HEK293 (cell line): ENCODE results near the gene ZNF174.
A peak's percentile ranks its signal among the peaks of the same experiment; 100 is the strongest.

Experiments used
- HOXD13 ChIP-seq: sonication (generic); formaldehyde crosslinking; IDR thresholded peaks from 2 replicates; pipeline ENCODE4 v1.8.0; 2022; ENCODE audit warnings: missing genetic modification reagents, borderline replicate concordance
- OSR2 ChIP-seq: fragments of 450-650 bp; formaldehyde crosslinking; IDR thresholded peaks from 2 replicates; pipeline ENCODE4 v1.5.1; 2016; ENCODE audit warnings: missing biosample characterization, missing genetic modification characterization
- PBX3 ChIP-seq: sonication (generic); formaldehyde crosslinking; IDR thresholded peaks from 2 replicates; pipeline ENCODE4 v1.8.1; 2022; ENCODE audit warnings: mild to moderate bottlenecking, moderate library complexity, missing genetic modification reagents
- REST ChIP-seq: fragments of 450-650 bp; formaldehyde crosslinking; IDR thresholded peaks from 2 replicates; pipeline ENCODE4 v1.5.1; 2016; ENCODE audit warnings: missing biosample characterization, missing genetic modification characterization
- TCF7L2 ChIP-seq: IDR thresholded peaks from 2 replicates; pipeline ENCODE4 v1.6.1; 2011; ENCODE audit warnings: low read depth, mild to moderate bottlenecking, inconsistent platforms, low read length, moderate library complexity, borderline replicate concordance
- WT1 ChIP-seq: fragments of 450-650 bp; formaldehyde crosslinking; IDR thresholded peaks from 2 replicates; pipeline ENCODE4 v1.5.1; 2016; ENCODE audit warnings: missing biosample characterization, missing genetic modification characterization
- ZBTB44 ChIP-seq: fragments of 450-650 bp; IDR thresholded peaks from 2 replicates; pipeline ENCODE4 v1.5.1; 2018; ENCODE audit warnings: missing biosample characterization, mild to moderate bottlenecking, missing genetic modification characterization
- ZNF174 ChIP-seq: fragments of 450-650 bp; formaldehyde crosslinking; IDR thresholded peaks from 2 replicates; pipeline ENCODE4 v1.5.0; 2017; ENCODE audit warnings: missing biosample characterization, mild to moderate bottlenecking, missing genetic modification characterization
- ZNF202 ChIP-seq: fragments of 450-650 bp; formaldehyde crosslinking; IDR thresholded peaks from 2 replicates; pipeline ENCODE4 v1.5.1; 2016; ENCODE audit warnings: missing biosample characterization, missing genetic modification characterization, borderline replicate concordance
- ZNF223 ChIP-seq: fragments of 450-650 bp; formaldehyde crosslinking; IDR thresholded peaks from 2 replicates; pipeline ENCODE4 v1.5.1; 2016; ENCODE audit warnings: missing biosample characterization, missing genetic modification characterization
- ZNF302 ChIP-seq: fragments of 450-650 bp; formaldehyde crosslinking; IDR thresholded peaks from 2 replicates; pipeline ENCODE4 v1.5.1; 2016; ENCODE audit warnings: missing biosample characterization, missing genetic modification characterization, low read depth
- ZNF600 ChIP-seq: fragments of 450-650 bp; formaldehyde crosslinking; IDR thresholded peaks from 2 replicates; pipeline ENCODE4 v1.5.1; 2016; ENCODE audit warnings: missing biosample characterization, missing genetic modification characterization
- ZNF610 ChIP-seq: fragments of 450-650 bp; formaldehyde crosslinking; IDR thresholded peaks from 2 replicates; pipeline ENCODE4 v1.5.1; 2016; ENCODE audit warnings: missing biosample characterization, missing genetic modification characterization, borderline replicate concordance
- ZNF670 ChIP-seq: fragments of 450-650 bp; formaldehyde crosslinking; IDR thresholded peaks from 2 replicates; pipeline ENCODE4 v1.5.1; 2016; ENCODE audit warnings: missing biosample characterization, missing genetic modification characterization, low read depth
- ZNF777 ChIP-seq: fragments of 450-650 bp; formaldehyde crosslinking; IDR thresholded peaks from 2 replicates; pipeline ENCODE4 v1.5.1; 2017; ENCODE audit warnings: missing biosample characterization, missing genetic modification characterization, borderline replicate concordance
- ZSCAN16 ChIP-seq: fragments of 450-650 bp; formaldehyde crosslinking; IDR thresholded peaks from 2 replicates; pipeline ENCODE4 v1.5.1; 2016; ENCODE audit warnings: missing biosample characterization, missing genetic modification characterization
- TF ChIP-seq, protein P1 (sequence below): fragments of 450-650 bp; formaldehyde crosslinking; IDR thresholded peaks from 2 replicates; pipeline ENCODE4 v1.5.1; 2016; ENCODE audit warnings: missing biosample characterization, missing genetic modification characterization
- TF ChIP-seq, protein P2 (sequence below): fragments of 450-650 bp; formaldehyde crosslinking; IDR thresholded peaks from 2 replicates; pipeline ENCODE4 v1.5.1; 2016; ENCODE audit warnings: missing biosample characterization, missing genetic modification characterization
- TF ChIP-seq, protein P3 (sequence below): fragments of 450-650 bp; formaldehyde crosslinking; IDR thresholded peaks from 2 replicates; pipeline ENCODE4 v1.5.1; 2016; ENCODE audit warnings: missing biosample characterization, missing genetic modification characterization
- TF ChIP-seq, protein P4 (sequence below): fragments of 450-650 bp; formaldehyde crosslinking; IDR thresholded peaks from 2 replicates; pipeline ENCODE4 v1.5.1; 2016; ENCODE audit warnings: missing biosample characterization, missing genetic modification characterization

Gene ZNF174

DNA sequence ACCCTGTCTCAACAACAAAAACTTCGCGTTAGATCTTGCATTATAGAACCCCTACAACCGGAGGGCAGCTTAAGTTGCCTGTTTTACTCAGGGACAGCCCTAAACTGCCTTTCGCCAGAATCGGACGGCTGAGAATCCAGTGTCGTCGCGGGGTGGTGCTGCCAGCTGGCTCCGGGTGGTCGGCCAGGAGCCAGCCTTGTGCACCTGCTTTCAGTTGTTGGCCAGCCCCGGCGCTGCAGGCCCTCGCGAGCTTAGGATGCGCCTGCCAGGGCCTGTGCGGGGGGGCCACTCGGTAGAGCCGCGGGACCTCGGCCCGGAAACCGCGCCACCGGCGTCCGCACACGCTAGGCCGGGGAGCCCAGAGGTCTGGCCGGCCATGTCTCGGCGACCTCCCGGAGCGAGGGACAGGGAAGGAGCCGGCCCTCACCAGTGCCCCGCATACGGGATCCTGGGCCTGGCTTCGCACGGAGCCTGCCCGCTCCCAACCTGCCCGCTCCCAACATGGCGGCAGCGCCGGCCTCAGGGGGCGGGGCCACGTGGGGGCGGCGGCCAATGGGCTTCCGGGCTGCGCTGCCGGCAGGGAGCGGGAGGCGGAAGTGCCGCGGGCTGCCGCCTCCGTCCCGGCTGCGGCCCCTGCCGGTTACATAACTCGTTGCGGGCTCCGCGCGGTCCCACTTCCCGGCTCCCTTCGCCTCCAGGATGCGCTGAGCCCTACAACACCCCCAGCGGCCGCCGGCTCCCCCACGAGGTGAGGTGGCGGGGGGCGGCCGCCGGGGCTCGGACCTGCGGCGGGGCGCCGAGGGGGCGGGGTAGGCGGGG lies 56.6 kb downstream of the ZNF174 start (continued):
- TF ChIP-seq ZNF670 (tag by site-specific recombination) (no peak), REST (tag by site-specific recombination) (peak; percentile 59; the same call in 1 of the 2 replicates), PBX3 (no peak), ZNF610 (peak; percentile 71; the same call in 1 of the 2 replicates), ZBTB44 (tag by site-specific recombination) (peak; percentile 41; the same call in 1 of the 2 replicates), ZNF600 (tag by site-specific recombination) (peak; percentile 79), OSR2 (tag by site-specific recombination) (no peak; the same call in 1 of the 2 replicates), ZNF302 (tag by site-specific recombination) (no peak), WT1 (tag by site-specific recombination) (no peak), HOXD13 (CRISPR knock-in tag) (no peak), ZNF223 (tag by site-specific recombination) (no peak), ZNF174 (tag by site-specific recombination) (no peak), TCF7L2 (no peak), ZNF202 (no peak), ZSCAN16 (tag by site-specific recombination) (no peak), ZNF777 (tag by site-specific recombination) (no peak)
- TF ChIP-seq, protein P1, sequence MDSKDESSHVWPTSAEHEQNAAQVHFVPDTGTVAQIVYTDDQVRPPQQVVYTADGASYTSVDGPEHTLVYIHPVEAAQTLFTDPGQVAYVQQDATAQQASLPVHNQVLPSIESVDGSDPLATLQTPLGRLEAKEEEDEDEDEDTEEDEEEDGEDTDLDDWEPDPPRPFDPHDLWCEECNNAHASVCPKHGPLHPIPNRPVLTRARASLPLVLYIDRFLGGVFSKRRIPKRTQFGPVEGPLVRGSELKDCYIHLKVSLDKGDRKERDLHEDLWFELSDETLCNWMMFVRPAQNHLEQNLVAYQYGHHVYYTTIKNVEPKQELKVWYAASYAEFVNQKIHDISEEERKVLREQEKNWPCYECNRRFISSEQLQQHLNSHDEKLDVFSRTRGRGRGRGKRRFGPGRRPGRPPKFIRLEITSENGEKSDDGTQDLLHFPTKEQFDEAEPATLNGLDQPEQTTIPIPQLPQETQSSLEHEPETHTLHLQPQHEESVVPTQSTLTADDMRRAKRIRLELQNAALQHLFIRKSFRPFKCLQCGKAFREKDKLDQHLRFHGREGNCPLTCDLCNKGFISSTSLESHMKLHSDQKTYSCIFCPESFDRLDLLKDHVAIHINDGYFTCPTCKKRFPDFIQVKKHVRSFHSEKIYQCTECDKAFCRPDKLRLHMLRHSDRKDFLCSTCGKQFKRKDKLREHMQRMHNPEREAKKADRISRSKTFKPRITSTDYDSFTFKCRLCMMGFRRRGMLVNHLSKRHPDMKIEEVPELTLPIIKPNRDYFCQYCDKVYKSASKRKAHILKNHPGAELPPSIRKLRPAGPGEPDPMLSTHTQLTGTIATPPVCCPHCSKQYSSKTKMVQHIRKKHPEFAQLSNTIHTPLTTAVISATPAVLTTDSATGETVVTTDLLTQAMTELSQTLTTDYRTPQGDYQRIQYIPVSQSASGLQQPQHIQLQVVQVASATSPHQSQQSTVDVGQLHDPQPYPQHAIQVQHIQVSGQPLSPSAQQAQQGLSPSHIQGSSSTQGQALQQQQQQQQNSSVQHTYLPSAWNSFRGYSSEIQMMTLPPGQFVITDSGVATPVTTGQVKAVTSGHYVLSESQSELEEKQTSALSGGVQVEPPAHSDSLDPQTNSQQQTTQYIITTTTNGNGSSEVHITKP (tag by site-specific recombination), result peak; percentile 52
- TF ChIP-seq, protein P2, sequence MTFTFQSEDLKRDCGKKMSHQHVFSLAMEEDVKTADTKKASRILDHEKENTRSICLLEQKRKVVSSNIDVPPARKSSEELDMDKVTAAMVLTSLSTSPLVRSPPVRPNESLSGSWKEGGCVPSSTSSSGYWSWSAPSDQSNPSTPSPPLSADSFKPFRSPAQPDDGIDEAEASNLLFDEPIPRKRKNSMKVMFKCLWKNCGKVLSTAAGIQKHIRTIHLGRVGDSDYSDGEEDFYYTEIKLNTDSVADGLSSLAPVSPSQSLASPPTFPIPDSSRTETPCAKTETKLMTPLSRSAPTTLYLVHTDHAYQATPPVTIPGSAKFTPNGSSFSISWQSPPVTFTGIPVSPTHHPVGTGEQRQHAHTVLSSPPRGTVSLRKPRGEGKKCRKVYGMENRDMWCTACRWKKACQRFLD (tag by site-specific recombination), result no peak
- TF ChIP-seq, protein P3, sequence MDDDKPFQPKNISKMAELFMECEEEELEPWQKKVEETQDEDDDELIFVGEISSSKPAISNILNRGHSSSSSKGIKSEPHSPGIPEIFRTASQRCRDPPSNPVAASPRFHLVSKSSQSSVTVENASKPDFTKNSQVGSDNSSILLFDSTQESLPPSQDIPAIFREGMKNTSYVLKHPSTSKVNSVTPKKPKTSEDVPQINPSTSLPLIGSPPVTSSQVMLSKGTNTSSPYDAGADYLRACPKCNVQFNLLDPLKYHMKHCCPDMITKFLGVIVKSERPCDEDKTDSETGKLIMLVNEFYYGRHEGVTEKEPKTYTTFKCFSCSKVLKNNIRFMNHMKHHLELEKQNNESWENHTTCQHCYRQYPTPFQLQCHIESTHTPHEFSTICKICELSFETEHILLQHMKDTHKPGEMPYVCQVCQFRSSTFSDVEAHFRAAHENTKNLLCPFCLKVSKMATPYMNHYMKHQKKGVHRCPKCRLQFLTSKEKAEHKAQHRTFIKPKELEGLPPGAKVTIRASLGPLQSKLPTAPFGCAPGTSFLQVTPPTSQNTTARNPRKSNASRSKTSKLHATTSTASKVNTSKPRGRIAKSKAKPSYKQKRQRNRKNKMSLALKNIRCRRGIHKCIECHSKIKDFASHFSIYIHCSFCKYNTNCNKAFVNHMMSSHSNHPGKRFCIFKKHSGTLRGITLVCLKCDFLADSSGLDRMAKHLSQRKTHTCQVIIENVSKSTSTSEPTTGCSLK (tag by site-specific recombination), result no peak
- TF ChIP-seq, protein P4, sequence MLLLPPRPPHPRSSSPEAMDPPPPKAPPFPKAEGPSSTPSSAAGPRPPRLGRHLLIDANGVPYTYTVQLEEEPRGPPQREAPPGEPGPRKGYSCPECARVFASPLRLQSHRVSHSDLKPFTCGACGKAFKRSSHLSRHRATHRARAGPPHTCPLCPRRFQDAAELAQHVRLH, result peak; percentile 81
